ENCODE results near the gene DENND11.

The DENND11 gene

GRCh38 chr7:141676618-141677017, 25.3 kb downstream of the DENND11 start:
- DNase-seq = no peak

- DNase-seq = no peak
Measured at GRCh38 chr7:141675436-141676215, 26.3 kb downstream of the DENND11 start.

- DNase-seq = no peak
Measured at GRCh38 chr7:141674702-141675101, 27.3 kb downstream of the DENND11 start.

GRCh38 chr7:141674171-141674671, 27.7 kb downstream of the DENND11 start:
- no peak for DNase-seq

- DNase-seq = no peak
Measured at GRCh38 chr7:141673346-141673745, 28.6 kb downstream of the DENND11 start.

- DNase-seq = no peak
Measured at GRCh38 chr7:141671705-141672496, 30.1 kb downstream of the DENND11 start.

GRCh38 chr7:141668853-141669252, 33.1 kb downstream of the DENND11 start:
- no peak for DNase-seq

- DNase-seq = no peak
Measured at GRCh38 chr7:141666071-141666470, 35.9 kb downstream of the DENND11 start.

- DNase-seq = no peak
Measured at GRCh38 chr7:141665208-141666035, 36.5 kb downstream of the DENND11 start.

- DNase-seq = no peak
Measured at GRCh38 chr7:141664450-141664849, 37.5 kb downstream of the DENND11 start.

GRCh38 chr7:141663081-141663849, 38.7 kb downstream of the DENND11 start:
- DNase-seq = no peak

GRCh38 chr7:141660259-141660658, 41.7 kb downstream of the DENND11 start:
- no peak for DNase-seq

GRCh38 chr7:141659501-141659900, 42.5 kb downstream of the DENND11 start:
- DNase-seq = no peak

- peak; percentile 81 for DNase-seq
Measured at GRCh38 chr7:141654551-141654950, 47.4 kb downstream of the DENND11 start.

- DNase-seq = no peak
Measured at GRCh38 chr7:141652691-141653090, 49.3 kb downstream of the DENND11 start.
